CD4-positive, alpha-beta T cell treated with Interleukin-15 for 1 hour (primary cell): ENCODE data around the gene C2CD2.

Experiments used
- DNase-seq: peaks from one replicate; pipeline ENCODE4 v3.0.0-alpha.2; 2020

Gene C2CD2

DNA sequence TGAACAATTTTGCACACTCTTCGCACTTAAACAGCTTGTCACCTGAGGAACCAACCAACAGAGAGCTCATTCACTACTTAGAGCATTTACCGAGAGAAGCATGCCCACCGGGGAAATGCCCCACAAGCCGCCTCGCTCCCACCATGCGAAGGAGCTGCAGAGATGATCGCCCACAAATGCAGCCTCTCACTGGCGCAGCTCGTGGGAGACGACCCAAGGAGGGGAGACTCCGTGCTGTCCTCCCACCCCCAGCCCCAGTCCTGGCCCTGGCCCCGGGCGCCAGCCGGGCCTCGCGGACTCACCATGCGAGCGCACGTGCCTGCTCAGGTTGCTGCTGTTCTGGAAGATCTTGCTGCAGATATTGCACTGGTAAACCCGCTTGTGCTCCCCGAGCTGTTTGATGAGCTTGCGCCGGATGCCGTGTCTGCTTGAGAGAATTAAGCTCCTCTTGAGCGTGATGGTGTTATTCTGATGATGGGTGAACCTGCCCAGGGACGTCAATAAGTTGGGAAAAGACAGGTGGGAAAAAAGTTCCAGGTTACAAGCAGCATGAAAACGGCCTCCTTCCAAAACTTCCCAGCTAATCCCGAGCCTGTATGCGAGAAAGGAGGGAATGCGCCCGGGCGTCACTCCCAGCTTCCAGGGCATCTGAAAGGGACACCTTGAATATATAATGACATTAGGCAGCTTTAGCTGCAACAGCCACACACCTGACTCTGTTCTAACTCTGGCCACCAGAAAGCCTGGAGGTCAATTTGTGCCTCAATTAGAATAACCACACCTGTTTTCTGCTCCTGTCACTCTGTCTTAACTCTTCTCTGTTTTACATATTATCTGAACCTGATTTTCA is 117.4 kb downstream of the C2CD2 start:
- DNase-seq, result no peak

DNA sequence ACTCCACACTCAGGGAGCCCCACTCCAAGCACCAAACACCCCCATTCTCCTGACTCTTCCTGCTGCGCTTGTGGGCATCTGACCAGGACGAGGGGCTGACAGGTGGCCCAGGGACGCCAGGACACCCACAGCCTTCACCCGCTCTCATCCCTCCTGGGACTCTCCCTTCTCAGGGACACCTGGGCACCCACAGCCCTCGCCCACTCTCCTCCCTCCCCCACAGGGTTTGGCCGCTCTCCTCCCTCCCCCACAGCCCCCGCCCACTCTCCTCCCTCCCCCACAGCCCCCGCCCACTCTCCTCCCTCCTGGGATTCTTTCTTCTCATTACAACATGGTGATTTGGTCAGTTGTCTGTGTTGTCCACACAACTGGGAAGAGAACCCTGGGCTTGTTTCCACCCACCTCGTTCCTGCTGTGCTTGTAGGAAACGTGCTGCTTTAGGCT is 118.1 kb downstream of the C2CD2 start:
- no peak for DNase-seq
